GM12872 (cell line): ENCODE results near the gene DMWD.

Source experiments
- TF ChIP-seq, protein P1 (sequence below): IDR thresholded peaks from 3 replicates; pipeline ENCODE4 v1.5.1; 2011; ENCODE audit warnings: low read depth, mild to moderate bottlenecking, low read length, moderate library complexity; ENCODE audit not compliant: insufficient read depth

Gene DMWD

DNA sequence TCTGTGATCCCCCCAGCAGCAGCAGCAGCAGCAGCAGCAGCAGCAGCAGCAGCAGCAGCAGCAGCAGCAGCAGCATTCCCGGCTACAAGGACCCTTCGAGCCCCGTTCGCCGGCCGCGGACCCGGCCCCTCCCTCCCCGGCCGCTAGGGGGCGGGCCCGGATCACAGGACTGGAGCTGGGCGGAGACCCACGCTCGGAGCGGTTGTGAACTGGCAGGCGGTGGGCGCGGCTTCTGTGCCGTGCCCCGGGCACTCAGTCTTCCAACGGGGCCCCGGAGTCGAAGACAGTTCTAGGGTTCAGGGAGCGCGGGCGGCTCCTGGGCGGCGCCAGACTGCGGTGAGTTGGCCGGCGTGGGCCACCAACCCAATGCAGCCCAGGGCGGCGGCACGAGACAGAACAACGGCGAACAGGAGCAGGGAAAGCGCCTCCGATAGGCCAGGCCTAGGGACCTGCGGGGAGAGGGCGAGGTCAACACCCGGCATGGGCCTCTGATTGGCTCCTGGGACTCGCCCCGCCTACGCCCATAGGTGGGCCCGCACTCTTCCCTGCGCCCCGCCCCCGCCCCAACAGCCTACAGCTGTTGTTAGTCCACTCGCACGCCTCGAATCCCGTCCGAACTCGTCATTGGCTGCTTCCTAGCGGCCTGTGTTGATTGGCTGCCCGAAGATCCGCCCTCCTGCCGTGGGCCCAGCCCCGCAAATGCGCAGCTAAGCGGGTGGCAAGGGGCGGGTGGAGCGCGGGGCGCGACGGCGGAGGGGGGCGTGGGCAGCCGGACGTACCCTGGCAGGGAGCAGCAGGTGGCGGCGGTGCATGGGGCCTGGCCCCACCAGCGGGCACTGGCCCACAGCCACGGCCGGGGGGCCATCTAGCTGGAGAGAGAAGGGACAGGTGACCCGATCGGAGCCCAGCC lies 22.2 kb downstream of the DMWD start:
- TF ChIP-seq, protein P1, sequence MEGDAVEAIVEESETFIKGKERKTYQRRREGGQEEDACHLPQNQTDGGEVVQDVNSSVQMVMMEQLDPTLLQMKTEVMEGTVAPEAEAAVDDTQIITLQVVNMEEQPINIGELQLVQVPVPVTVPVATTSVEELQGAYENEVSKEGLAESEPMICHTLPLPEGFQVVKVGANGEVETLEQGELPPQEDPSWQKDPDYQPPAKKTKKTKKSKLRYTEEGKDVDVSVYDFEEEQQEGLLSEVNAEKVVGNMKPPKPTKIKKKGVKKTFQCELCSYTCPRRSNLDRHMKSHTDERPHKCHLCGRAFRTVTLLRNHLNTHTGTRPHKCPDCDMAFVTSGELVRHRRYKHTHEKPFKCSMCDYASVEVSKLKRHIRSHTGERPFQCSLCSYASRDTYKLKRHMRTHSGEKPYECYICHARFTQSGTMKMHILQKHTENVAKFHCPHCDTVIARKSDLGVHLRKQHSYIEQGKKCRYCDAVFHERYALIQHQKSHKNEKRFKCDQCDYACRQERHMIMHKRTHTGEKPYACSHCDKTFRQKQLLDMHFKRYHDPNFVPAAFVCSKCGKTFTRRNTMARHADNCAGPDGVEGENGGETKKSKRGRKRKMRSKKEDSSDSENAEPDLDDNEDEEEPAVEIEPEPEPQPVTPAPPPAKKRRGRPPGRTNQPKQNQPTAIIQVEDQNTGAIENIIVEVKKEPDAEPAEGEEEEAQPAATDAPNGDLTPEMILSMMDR: peak; percentile 73

DNA sequence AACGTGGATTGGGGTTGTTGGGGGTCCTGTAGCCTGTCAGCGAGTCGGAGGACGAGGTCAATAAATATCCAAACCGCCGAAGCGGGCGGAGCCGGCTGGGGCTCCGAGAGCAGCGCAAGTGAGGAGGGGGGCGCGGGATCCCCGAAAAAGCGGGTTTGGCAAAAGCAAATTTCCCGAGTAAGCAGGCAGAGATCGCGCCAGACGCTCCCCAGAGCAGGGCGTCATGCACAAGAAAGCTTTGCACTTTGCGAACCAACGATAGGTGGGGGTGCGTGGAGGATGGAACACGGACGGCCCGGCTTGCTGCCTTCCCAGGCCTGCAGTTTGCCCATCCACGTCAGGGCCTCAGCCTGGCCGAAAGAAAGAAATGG lies 22.8 kb downstream of the DMWD start:
- TF ChIP-seq, protein P1: no peak

DNA sequence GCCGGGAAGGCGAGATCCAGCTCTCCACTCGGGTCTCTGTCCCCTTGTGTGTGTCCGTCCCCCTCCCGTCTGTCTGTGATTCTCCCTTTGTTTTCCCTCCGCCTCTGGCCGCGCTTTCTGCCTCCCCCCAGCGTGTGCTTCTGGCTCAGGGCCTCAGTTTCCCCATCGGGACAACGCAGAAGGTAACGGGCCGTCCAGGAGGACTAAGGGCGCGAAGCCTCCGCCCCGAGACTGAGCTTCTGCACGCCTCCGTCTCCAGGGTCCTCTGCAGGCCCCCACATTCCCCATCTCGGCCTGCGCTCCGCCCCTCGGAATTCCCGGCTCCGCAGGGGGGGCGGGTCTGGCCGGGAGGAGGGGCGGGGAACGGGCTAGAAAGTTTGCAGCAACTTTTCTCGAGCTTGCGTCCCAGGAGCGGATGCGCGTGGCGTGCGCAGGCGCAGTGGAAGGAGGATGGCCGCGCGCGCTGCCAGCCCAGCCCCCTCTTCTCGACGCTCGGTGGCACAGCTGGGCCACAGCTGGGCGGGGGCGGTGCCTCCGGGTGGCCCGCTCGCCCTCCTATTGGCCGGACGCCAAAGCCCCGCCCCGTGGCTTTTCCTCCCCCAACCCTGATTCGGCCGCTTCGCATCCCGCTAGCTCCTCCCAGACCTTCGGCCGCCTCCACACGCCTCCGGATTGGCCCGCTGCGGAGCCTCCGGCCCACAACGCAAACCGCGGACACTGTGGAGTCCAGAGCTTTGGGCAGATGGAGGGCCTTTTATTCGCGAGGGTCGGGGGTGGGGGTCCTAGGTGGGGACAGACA lies 23.5 kb downstream of the DMWD start, which contains the start of gene SIX5:
Gene SIX5 (minus strand): TSS at position 269 of the 799 bp plus-strand sequence. CDS start 408 bp downstream, outside the sequence.
- TF ChIP-seq, protein P1: no peak

GRCh38 chr19:45768655-45768983 lies 24.0 kb downstream of the DMWD start:
- TF ChIP-seq, protein P1: no peak

DNA sequence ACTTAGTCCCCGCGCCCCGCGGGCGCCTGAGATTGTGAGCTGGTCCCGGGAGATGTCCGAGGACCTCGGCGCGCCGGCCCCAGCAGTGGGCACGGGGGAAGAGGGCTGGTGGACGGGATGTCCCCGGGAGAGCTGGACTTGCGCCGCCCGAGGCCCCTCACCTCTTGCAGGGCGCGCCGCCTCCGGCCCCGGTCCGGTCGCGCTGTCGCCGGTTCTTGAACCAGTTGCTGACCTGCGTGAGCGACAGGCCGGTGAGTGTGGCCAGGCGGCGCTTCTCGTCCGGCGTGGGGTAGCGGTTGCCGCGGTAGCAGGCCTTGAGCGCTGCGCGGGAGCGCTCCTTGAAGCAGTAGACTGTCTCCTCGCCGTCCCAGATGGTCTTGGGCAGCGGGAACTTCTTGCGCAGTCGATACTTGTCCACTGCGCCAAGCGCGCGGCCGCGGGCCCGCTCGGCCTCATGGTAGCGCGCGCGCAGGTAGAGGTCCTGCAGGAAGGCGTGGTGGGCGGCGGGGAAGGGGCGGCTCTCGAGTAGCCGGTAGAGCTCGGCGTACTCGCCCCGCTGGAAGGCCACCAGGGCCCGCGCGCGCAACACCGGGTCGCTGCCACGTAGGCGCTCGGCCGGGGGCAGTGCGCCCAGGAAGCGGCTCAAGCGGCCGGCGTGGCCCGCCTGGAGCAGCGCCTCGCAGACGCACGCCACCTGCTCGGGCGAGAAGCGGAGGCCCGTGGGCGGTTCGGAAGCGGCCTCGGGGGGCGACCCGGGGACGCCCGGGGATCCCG lies 24.6 kb downstream of the DMWD start:
- TF ChIP-seq, protein P1: no peak

GRCh38 chr19:45767410-45767880 lies 25.2 kb downstream of the DMWD start:
- TF ChIP-seq, protein P1: no peak
